ENCODE results near the gene ETV2.
"Not testable (repeated sequence)": the region's sequence is repeated elsewhere in the genome, so short reads cannot be mapped to it uniquely, and the experiment has no call there.

The ETV2 gene

GRCh38 chr19:35628565-35629331 is 12.8 kb upstream of the ETV2 start, which contains the start of gene RBM42:
RBM42 (plus strand) TSS chr19:35629036; CDS start chr19:35629154, 118 bp downstream.
- peak; percentile 91 for DNase-seq

DNA sequence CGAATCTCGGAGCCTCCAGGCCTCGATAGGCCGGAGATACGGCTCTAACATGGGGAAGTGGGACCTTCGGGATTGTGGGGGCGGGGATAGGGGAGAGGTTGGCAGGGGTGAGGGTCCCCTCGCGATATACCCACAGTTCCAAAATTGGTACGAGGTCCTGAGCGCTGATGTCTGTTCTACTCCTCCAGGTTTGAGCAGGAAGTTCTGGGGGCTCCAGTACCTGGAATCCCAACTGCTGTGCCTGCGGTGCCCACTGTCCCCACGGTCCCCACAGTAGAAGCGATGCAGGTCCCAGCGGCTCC is 12.3 kb upstream of the ETV2 start:
- no peak for DNase-seq

DNA sequence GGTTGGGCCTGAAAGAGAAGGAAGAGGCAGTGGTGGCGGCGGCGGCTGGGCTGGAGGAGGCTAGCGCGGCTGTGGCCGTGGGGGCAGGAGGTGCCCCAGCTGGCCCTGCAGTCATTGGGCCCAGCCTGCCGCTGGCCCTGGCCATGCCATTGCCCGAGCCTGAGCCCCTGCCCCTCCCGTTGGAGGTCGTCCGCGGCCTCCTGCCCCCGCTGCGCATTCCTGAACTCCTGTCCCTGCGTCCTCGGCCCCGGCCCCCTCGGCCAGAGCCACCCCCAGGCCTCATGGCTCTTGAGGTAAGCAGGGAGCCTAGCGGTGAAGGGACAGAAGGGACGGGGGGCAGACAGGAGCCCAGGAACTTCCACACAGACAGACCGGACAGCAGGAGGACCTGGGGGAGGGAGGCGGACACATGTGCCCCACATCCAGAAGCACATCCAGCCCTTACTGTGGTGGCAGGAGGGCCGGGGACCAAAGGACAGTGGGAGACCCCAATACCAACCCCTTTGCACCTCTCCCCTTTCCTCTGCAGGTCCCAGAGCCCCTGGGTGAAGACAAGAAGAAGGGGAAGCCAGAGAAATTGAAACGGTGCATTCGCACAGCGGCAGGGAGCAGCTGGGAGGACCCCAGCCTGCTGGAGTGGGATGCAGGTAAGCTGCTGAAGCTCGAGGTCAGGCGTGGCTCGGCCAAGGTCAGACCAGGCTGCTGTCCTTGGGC is 7.7 kb upstream of the ETV2 start:
- DNase-seq: no peak

GRCh38 chr19:35636651-35637050 is 4.9 kb upstream of the ETV2 start:
- DNase-seq: no peak

DNA sequence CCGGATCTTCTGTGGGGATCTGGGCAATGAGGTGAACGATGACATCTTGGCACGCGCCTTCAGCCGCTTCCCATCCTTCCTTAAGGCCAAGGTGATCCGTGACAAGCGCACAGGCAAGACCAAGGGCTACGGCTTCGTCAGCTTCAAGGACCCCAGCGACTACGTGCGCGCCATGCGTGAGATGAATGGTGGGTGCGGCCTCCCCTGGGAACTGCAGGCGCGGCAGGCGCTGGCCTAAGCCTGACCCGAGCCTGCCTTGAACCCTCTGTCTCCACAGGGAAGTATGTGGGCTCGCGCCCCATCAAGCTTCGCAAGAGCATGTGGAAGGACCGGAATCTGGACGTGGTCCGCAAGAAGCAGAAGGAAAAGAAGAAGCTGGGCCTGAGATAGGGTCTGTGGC is 4.4 kb upstream of the ETV2 start:
- DNase-seq: no peak

GRCh38 chr19:35639321-35639639 is 2.3 kb upstream of the ETV2 start:
- no peak for DNase-seq

- DNase-seq: no peak
Observed at GRCh38 chr19:35639863-35640262, 1.7 kb upstream of the ETV2 start.

DNA sequence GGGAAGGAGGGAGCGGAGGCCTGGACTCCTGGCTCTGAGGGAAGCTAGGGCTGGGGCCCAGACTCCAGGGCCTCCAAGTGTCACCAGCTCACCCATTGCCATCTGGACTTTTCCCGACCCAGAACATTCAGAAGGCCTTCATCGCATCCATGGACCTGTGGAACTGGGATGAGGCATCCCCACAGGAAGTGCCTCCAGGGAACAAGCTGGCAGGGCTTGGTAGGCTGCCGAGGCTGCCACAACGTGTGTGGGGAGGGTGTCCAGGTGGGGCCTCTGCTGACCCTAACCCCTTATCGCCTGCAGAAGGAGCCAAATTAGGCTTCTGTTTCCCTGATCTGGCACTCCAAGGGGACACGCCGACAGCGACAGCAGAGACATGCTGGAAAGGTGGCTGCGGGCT is 767 bp downstream of the ETV2 start:
- no peak for DNase-seq

GRCh38 chr19:35642798-35643254 is 1.3 kb downstream of the ETV2 start:
- no peak for DNase-seq

GRCh38 chr19:35643255-35644205 is 2.0 kb downstream of the ETV2 start:
- DNase-seq: peak; percentile 36

GRCh38 chr19:35644206-35644986 is 2.9 kb downstream of the ETV2 start:
- DNase-seq: peak; percentile 76

- DNase-seq: peak; percentile 31
Observed at GRCh38 chr19:35644987-35645679, 3.6 kb downstream of the ETV2 start.

GRCh38 chr19:35645680-35646511 is 4.4 kb downstream of the ETV2 start:
- DNase-seq: no peak

DNA sequence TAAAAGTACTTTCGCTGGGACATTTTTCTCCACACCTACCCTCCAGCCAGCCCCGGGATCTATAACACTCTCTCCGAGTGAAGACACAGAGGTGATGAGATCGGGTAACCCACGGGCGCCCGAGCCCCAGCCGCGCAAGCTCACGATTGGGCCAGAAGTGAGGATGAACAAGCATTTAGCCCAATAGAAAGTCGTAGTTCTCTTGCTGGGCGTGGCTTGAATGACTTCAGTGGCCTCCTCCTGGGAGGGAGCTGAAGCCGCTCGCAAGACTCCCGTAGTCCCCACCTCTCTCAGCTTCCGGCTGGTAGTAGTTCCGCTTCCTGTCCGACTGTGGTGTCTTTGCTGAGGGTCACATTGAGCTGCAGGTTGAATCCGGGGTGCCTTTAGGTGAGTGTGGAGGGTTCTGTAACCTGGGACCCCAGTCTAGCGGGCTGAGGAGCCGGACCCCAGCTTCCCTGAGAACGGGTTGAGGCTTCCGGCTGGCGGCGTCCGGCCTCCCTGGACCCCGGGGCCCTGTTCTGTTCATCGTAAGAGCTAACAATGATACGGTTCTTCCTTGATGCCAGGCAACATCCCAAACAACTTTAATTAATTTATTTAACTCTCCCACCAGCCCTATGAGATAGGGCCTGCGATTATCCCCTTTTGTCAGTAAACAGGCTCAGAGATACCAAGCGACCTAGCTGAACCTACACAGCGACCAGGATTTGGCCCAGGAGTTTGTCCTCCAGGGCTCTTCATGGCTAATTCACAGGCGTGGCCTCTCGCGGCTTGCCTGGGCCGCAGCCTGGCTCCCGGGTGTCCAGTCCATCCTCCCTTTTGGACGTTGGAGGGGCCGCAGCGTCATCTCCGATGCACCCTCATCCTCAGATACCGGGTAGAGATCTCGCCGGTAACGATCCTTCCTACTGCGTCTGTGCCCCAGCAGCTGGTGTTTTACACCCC is 6.7 kb downstream of the ETV2 start, which contains the start of gene COX6B1:
Gene COX6B1, plus strand, starts transcription at position 307 of the 945 bp plus-strand sequence. CDS start 2,921 bp downstream, outside the sequence.
- peak; percentile 95 for DNase-seq

- no peak for DNase-seq
Observed at GRCh38 chr19:35650581-35650980, 9.0 kb downstream of the ETV2 start.

GRCh38 chr19:35654828-35655227 is 13.3 kb downstream of the ETV2 start:
- not testable (repeated sequence) for DNase-seq

DNA sequence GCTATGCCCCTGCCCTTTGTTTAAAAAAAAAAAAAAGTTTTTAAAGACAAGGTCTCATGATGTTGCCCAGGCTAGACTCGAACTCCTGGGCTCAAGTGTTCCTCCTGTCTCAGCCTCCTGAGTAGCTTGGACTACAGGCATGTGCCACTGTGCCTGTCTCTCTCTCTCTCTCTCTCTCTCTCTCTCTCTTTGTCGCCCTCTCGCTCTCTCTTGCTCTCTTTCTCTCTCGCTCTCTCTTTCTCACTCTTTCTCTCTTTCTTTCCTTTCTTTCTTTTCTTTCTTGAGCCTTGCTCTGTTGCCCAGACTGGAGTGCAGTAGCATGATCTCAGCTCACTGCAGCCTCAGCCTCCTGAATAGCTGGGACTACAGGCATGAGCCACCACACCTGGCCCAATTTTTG is 14.1 kb downstream of the ETV2 start:
- DNase-seq: no peak

DNA sequence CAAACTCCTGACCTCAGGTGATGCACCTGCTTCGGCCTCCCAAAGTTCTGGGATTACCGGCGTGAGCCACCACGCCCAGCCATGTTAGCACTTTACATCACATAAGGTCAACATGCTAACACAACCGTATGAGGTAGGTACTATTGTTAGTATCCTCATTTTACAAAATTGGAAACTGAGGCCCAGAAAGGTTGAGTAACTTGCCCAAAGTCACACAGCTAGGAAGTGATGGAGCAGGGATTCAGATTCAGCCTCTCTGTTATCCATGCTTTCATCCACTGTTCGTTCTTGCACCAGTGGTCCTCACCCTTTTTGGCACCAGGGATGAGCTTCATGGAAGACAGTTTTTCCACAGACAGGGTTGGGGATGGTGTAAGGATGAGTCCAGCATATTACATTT is 15.2 kb downstream of the ETV2 start:
- DNase-seq: no peak

- DNase-seq: no peak
Observed at GRCh38 chr19:35657904-35658700, 16.6 kb downstream of the ETV2 start.

Measured in NCI-H1092 (cell line).